Kidney (tissue), 14 donors: ENCODE measurements around the gene AIFM3. TPM values are rescaled to one million over a fixed set of nuclear protein-coding genes. Genes with fewer than 3 reads are reported as not detected.
"Not testable (repeated sequence)": the region's sequence is repeated elsewhere in the genome, so short reads cannot be mapped to it uniquely, and the experiment has no call there.

Experiments used
- DNase-seq, 5 donors: peaks; one replicate each; pipeline ENCODE4 v3.0.0-alpha.2; 2013 to 2020
- FAIRE-seq: peaks from 2 replicates; lab custom pipeline; 2012; peaks lifted over from hg19 to GRCh38; lab: Jason Lieb, UNC
- H3K27ac ChIP-seq, 2 donors: one replicate each; pipeline ENCODE4 v1.7.0; 2013; ENCODE audit warnings: low read depth in 2 of 2, low read length in 2 of 2, inconsistent platforms in 1 of 2
- H3K27me3 ChIP-seq: one replicate; pipeline ENCODE4 v1.7.1; 2013; ENCODE audit warnings: low read length, inconsistent platforms; ENCODE audit not compliant: control insufficient read depth, insufficient read depth
- H3K36me3 ChIP-seq, 3 donors: one replicate each; pipeline versions ENCODE4 v1.7.0 to v1.7.1; 2013; ENCODE audit warnings: low read length in 3 of 3, control low read depth in 1 of 3, inconsistent platforms in 1 of 3; ENCODE audit not compliant: insufficient read depth in 3 of 3, control insufficient read depth in 2 of 3
- H3K4me1 ChIP-seq, 3 donors: one replicate each; pipeline versions ENCODE4 v1.7.0 to v1.7.1; 2013; ENCODE audit warnings: low read length in 3 of 3, inconsistent platforms in 1 of 3, low read depth in 1 of 3; ENCODE audit not compliant: control insufficient read depth in 2 of 3, insufficient read depth in 2 of 3
- H3K4me3 ChIP-seq, 3 donors: one replicate each; pipeline versions ENCODE4 v1.7.0 to v1.8.1; 2013; ENCODE audit warnings: low read length in 3 of 3, control low read depth in 1 of 3, inconsistent platforms in 1 of 3
- H3K9ac ChIP-seq, 3 donors: one replicate each; pipeline versions ENCODE4 v1.7.0 to v1.7.1; 2013; ENCODE audit warnings: low read length in 3 of 3, control low read depth in 1 of 3, inconsistent platforms in 1 of 3
- H3K9me3 ChIP-seq, 3 donors: one replicate each; pipeline versions ENCODE4 v1.7.0 to v1.7.1; 2013; ENCODE audit warnings: low read length in 3 of 3, control low read depth in 1 of 3, inconsistent platforms in 1 of 3; ENCODE audit not compliant: control insufficient read depth in 2 of 3, insufficient read depth in 1 of 3
- intact Hi-C: fragments of 100-400 bp; cut with DNase I; formaldehyde crosslinking; loops from one replicate; pipeline ENCODE4 v1.11.1; 2022
- polyA plus RNA-seq: library from polyadenylated mRNA; stranded (reverse); fragments of 350-450 nt; fragmentation: Illumina TruSeq; extraction: RNeasy Lipid Tissue Mini Kit (QIAGEN cat#74804); gene quantifications from one replicate; pipeline ENCODE4 v1.2.3, GENCODE V29; 2014; ENCODE audit warnings: low read depth, low replicate concordance; ENCODE audit not compliant: insufficient read depth
- total RNA-seq: library from RNA; stranded (reverse); fragmentation: NEBNext Ultra II Directional; extraction: Animal tissue kit (Norgen Biotek cat#: 25700); gene quantifications from one replicate; pipeline ENCODE4 v1.2.1, GENCODE V29; 2021
- TF ChIP-seq, protein P1 (sequence below): IDR thresholded peaks from 3 replicates; pipeline ENCODE4 v1.5.1; 2012; ENCODE audit warnings: mild to moderate bottlenecking, moderate library complexity, borderline replicate concordance; ENCODE audit not compliant: insufficient read depth; ENCODE audit errors: extremely low read depth
- donor health status: control.
- donor health status: control.
- donor health status: control.
- donor health status: control.
- donor health status: control.
- donor health status: DM: yes; HTN: yes; CAD: no.
- donor health status: Normal renal cell carcinoma (clear cell type).

AIFM3 gene
- total and polyA plus RNA-seq, 2 donors from 2014 or later = 3.1 to 4.4 TPM

DNA sequence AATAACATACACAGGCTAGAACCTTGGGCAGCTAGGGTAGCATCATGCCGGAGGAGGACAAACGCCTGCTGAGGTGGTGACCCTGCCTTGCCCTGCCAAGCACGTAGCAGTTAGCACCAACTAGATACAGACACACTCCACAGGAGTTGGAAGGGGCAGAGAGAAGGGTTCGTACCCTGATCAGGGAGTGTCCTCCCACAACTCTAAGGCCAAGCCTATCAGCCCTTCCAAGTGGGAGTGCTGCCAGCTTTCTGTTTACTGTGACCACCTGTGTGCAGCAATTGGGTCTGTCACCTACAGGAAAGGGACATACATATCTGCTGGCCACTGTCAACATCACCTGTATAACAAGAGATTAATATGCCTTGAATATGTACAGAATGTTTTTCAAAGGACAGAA is 36.7 kb downstream of the AIFM3 start:
- peak in 2 of 5 donors; percentile 13 to 33 for DNase-seq
- TF ChIP-seq, protein P1, sequence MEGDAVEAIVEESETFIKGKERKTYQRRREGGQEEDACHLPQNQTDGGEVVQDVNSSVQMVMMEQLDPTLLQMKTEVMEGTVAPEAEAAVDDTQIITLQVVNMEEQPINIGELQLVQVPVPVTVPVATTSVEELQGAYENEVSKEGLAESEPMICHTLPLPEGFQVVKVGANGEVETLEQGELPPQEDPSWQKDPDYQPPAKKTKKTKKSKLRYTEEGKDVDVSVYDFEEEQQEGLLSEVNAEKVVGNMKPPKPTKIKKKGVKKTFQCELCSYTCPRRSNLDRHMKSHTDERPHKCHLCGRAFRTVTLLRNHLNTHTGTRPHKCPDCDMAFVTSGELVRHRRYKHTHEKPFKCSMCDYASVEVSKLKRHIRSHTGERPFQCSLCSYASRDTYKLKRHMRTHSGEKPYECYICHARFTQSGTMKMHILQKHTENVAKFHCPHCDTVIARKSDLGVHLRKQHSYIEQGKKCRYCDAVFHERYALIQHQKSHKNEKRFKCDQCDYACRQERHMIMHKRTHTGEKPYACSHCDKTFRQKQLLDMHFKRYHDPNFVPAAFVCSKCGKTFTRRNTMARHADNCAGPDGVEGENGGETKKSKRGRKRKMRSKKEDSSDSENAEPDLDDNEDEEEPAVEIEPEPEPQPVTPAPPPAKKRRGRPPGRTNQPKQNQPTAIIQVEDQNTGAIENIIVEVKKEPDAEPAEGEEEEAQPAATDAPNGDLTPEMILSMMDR = no peak
- H3K27ac ChIP-seq = no peak overlapping the region
- no peaks in the 10 kb centered on the region for H3K27me3 ChIP-seq
- no peaks in the 10 kb centered on the region for H3K9me3 ChIP-seq
- peaks cover 0 to 27% (median 4%) of the 10 kb centered on the region in 3 donors for H3K4me1 ChIP-seq
- intact Hi-C loops = no loop called here
- no peak for FAIRE-seq
- H3K36me3 ChIP-seq = peaks cover 0 to 6% (median 3%) of the 10 kb centered on the region in 3 donors
- no peak overlapping the region for H3K4me3 ChIP-seq
- H3K9ac ChIP-seq = no peak overlapping the region

- FAIRE-seq, H3K4me3 ChIP-seq, H3K27me3 ChIP-seq, H3K27ac ChIP-seq, H3K9me3 ChIP-seq, H3K9ac ChIP-seq, intact Hi-C loops, H3K36me3 ChIP-seq, H3K4me1 ChIP-seq: not testable (repeated sequence)
- DNase-seq = peak in 1 of 5 donors; percentile 61
These were observed 42.2 kb downstream of the AIFM3 start for GRCh38 chr22:21009208-21009607.

DNA sequence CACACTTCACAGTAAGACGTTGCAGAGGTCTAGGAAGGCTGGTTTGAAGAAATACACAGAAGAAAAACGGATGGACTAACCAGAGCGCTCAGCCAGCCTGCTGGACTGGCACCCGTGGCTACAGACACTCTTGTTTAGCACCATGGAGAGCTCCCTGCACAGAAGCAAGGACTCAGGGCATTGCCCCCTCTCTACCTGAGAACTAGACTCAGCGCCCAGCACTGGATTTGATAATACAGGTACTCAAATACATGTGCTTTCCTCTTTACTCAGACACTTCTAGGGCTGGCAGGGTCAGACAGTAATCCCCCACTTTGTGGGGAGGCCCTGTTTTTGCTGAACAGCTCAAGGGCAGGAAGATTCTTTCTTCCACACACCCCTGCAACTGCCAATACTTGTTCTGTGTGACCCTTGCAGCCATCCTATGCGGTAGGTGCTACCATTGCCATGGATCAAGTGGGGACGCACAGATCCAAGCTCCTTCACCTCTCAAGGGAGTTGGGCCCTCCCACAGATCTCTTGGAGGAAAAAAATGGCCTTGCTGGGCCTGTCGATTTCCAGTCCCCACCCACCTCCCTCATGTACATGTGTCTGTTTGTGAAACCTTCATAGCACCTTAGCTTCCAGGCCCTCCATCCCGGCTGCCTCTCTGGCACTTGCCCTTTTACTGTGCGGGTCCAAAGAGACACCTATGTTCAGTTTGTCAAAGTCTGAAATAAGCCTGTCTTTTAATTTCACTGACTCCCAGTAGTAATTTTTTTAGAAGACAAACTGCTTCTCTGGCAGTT is 42.8 kb downstream of the AIFM3 start:
- Histone ChIP-seq H3K9me3 (no peaks in the 10 kb centered on the region), H3K27me3 (no peaks in the 10 kb centered on the region), H3K36me3 (no peaks in the 10 kb centered on the region), H3K4me3 (no peak overlapping the region), H3K9ac (no peak overlapping the region), H3K4me1 (peaks cover 0 to 9% (median 4%) of the 10 kb centered on the region in 3 donors), H3K27ac (no peak overlapping the region)
- peak; percentile 35 to 93 (median 87) for DNase-seq
- TF ChIP-seq, protein P1 = no peak
- intact Hi-C loops = no loop called here
- no peak for FAIRE-seq

- no peak overlapping the region for H3K9ac ChIP-seq
- no peak overlapping the region for H3K27ac ChIP-seq
- peaks cover 0 to 9% (median 5%) of the 10 kb centered on the region in 3 donors for H3K4me1 ChIP-seq
- TF ChIP-seq, protein P1 = no peak
- intact Hi-C loops = no loop called here
- DNase-seq (no peak), FAIRE-seq (no peak)
- no peaks in the 10 kb centered on the region for H3K36me3 ChIP-seq
- no peaks in the 10 kb centered on the region for H3K27me3 ChIP-seq
- no peak overlapping the region for H3K4me3 ChIP-seq
- no peaks in the 10 kb centered on the region for H3K9me3 ChIP-seq
These were observed 43.5 kb downstream of the AIFM3 start for GRCh38 chr22:21010426-21011113.
